OCI-M2 (cell line): ENCODE measurements around the gene VSIG4.

Experiments
- DNase-seq: peaks from one replicate; lab custom pipeline; 2025; ENCODE audit not compliant: unreplicated experiment; lab: John Stamatoyannopoulos, UW

Gene VSIG4

DNA sequence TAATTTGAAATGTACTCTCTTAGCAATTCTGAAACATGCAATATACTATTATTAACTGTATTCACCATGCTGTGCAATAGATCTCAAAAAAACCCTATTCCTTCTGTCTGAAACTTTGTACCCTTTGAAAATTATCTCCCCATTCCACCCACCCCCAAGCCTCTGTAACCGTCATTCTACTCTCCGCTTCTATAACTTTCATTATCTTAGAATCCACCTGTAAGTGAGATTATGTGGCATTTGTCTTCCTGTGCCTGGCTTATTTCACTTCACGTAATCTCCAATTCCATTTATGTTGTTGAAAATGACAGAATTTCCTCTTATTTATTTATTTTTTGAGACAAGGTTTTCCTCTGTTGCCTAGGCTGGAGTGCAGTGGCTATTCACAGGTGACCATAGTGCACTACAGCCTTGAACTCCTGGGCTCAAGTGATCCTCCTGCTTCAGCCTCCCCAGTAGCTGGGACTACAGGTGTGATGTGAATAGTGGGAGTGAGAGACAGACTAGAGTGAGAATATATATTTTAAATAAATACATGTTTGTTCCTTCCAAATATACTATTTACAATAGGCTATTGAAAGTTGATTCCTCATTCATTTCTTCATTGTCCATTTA lies 30.5 kb downstream of the VSIG4 start:
- no peak for DNase-seq

DNA sequence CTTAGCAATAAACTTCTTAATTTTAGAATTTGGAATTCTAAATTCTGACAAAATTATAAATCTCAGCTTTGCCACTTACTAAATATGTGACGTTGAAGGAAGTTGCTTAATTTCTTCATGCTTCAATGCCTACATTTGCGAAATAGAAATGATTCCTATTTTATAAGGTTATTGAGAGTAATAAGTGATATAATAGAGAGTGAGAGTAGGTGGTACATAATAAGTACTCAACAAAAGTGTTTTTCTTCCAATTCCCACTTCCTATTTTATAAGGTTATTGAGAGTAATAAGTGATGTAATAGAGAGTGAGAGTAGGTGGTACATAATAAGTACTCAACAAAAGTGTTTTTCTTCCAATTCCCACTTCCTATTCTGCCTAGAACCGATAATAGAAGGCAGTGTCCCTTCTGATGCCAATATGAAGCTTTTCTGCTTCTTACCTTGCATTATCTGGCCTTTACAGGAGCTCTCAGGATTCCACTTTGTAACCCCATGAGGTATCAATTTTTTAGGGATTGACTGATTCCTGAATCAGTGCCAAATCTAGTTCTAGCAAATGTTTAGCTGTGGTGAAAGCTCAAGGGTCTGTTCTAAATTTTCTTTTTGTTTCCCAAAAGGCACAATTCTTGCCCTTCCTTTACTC lies 31.4 kb downstream of the VSIG4 start:
- no peak for DNase-seq

DNA sequence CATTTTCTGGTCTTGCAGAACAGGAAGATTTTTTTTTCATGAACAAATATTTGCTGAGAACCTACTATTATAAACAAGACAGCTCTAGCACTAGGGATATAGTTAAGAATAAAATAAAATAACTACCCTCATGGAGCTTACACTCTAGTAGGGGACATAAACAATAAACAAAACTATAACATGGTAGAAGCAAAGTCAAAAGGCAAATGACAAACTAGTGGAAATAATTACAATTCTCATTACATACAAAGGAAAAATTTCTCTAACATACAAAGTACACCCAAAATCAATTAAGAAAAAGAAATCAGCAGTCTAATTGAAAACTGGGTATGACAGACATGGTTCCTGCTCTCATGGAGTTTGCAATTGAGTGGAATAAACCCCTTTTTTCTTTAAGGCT lies 32.0 kb downstream of the VSIG4 start:
- DNase-seq, result no peak

DNA sequence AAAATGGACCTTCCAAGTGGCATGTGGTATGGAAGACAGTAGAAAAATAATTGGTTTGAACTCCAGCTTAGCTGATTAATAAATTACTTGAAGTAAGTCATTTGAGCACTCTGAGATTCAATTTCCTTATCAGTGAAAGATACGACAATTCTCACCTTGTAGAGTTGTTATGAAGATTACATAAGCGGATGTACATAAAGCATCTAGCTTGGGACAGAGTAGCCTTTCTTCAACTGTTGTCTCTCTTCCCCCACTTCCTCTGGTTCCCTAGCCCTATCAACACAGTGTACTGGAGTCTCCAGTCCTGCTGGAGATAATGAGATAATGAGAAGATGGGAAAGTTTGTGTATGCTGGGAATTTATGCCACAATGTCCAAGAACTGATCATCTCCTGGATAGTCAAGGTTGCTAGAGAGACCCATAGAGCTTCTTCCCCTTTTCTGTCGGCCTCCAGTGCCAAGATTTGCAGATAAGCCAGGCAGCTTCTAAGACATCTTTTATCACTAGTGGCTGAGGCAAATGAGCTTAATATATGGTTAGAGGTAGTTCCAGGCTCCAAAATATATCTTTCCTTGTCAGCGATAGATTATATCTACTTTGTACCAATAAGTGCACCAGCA lies 33.9 kb downstream of the VSIG4 start:
- no peak for DNase-seq

DNA sequence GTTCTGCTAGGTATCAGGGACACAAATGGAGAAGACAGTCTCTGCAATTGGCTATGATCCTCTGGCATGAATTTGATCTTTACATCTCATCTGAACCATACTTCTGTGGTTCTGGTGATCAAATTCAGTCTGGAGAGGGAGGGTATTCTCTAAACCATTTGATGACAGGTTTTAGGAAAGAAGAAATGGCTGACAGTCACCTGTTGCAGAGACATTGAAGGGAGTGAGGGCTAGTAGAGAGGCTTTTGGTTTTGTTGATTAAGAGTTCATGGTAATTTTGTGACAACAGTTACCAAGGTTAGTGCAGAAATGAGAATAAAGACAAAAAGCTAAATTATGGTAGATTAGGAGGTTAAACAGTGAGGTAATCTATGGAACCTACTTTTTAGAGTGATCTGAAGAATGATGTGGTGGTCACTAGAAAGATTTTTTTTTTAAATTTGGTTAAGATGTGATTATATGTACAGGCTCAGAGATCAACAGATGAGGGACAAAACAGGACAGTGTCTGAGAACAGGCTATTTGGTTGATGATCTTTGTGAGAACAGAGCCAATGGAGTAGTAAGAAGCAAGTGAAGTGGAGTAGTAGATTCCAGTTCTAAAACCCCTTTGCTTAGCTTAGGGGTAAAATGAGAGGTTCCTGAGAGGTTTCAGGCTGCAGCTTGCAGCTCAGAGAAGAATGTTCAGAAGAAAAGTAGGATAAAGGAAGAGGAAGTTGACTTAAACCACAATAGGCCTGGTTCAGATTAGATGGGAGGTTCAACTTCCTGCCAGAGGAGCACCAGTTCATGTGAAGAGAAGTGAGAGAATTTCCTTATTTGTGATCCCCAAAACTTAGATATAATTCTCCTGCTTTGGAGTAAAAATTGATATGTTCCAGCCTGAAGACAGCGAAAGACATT lies 34.7 kb downstream of the VSIG4 start:
- DNase-seq, result no peak

DNA sequence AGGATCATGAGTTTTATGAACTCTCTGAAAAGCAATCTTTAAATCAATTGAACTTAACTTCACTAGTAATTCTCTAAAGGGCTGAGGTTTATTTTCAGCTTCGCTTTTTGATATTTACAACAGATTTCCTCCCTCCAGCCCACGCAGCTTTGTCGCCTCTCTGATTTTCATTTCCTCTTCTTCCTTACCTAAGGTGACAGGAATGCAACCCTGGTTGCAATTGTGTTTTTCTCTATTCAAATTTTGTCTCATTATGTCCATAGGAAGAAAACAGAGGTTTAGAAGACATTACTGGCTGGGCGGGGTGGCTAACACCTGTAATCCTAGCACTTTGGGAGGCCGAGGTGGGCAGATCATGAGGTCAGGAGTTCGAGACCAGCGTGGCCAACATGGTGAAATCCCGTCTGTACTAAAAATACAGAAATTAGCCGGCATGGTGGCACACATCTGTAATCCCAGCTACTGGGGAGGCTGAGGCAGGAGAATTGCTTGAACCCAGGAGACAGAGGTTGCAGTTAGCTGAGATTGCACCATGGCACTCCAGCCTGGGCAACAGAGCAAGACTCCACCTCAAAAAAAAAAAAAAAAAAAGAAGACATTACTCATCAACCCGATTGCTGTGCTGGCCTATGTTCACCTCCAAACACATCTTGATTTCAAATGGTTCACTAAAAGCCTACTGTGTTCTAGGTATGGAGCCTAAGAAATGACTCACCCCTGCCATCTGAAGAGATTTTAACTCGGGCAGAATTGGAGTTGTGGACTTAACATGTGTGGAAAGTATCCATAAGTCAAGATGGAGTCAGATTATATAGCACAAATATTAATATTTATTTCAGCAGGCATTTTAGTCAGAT lies 36.8 kb downstream of the VSIG4 start:
- no peak for DNase-seq

DNA sequence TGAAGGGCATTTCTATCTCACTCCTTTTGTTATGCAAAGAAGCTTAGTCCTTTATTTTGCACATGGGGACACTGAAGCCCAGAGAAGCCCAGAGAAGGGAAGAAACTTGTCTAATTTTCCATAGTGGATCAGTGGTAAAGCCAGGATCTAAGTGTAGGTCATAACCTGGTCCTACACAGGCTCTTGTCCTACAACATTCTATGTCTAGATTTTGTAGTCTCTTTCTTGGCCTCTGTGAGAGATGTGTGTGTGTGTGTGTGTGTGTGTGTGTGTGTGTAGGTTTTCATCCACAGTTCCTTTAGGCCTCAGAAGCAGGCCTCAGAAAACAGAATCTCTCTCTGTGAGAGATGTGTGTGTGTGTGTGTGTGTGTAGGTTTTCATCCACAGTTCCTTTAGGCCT lies 38.3 kb downstream of the VSIG4 start:
- no peak for DNase-seq

DNA sequence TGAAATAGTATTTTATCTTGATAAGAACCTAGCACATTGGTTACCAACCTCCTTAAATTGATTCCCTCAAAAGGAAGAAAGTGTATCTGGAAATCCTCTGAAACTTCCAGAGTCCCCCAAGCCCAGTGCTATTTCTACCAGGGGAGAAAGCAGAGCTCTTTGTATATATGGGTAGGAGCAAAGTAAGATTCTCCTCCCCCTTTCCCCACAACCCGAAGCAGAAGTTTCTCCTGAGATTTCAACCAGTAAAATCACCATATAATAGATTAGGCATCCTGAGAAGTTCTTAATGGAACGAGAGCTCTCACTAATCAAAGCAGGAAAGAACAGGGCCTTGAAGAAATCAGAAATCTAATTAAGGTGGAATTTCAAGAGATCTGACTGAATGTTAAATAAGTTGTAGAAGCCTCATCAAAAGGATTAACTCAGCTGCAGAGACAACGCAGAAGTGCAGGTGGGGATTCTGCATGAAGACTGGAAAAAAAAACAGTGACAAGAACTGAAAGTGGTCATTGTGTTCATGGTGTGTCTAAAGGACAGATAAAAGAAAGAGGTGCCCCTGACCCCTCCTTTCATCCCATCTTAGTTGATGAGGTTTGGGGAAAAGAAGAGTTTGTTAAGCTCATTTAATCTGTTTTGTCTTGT lies 39.1 kb downstream of the VSIG4 start:
- DNase-seq, result no peak

DNA sequence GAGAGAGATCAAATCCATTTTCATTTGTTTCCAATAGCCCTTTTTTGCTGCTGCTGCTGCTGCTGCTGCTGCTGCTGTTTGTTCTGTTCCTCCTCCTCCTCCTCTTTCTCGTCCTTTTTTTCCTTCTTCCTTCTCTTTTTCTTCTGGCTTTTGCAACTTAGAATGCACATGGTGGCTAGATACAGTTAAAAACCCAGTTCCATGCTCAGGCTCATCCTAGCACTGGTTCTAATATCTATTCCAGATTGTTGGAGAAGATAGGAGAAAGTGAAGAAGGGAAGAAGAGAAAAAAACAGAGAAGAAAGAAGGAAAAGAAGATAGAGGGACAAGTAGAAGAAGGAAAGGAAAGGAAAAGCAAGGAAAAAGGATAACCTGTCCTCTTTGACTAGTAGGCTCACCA lies 39.7 kb downstream of the VSIG4 start:
- no peak for DNase-seq

DNA sequence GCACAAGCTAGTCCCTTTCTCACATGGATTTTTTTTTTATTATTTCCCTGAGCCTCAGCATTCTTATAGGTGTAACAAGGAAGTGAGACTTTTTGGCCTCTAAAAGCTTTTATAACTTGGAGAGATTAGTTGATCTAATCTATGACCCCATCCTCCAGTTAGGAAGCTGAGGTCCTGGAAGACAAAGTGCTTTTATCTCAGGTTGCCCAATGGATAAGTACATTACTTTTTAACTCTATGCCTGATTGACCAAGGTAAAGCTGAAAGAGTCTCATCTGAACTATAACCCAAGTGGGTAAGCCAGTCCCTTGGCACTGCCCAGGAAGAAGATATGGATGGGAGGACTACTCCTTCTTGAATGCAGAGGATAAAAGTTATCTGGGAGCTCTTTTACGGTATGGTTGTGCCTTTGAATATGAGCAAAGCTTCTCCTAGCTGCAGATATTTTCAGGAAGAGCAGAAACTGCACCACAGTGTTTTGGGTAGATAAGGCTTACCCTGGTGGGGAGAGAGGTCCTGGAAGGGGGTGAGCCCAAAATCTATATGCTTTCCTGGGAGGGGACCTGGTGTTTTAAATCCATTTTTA lies 40.2 kb downstream of the VSIG4 start:
- DNase-seq, result peak; percentile 61

DNA sequence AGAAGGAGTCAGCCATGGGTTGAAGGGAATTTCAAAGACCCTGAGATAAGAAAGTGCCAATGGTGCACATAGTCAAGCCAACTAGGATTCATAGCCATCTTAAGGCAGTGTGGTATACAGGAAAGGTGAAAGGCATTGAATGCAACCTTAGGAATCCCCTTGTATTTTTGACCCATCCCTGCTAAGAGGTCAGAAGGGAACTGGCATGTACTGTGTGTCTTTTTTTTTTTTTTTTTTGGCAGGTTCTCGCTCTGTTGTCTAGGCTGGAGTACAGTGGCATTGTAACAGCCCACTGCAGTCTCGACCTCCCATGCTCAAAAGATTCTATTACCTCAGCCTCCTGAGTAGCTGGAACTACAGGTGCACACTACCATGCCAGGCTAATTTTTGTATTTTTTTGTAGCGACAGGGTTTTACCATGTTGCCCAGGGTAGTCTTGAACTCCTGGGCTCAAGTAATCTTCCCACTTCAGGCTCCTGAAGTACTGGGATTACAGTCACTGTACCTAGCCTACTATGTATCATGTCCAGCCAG lies 40.8 kb downstream of the VSIG4 start:
- no peak for DNase-seq

DNA sequence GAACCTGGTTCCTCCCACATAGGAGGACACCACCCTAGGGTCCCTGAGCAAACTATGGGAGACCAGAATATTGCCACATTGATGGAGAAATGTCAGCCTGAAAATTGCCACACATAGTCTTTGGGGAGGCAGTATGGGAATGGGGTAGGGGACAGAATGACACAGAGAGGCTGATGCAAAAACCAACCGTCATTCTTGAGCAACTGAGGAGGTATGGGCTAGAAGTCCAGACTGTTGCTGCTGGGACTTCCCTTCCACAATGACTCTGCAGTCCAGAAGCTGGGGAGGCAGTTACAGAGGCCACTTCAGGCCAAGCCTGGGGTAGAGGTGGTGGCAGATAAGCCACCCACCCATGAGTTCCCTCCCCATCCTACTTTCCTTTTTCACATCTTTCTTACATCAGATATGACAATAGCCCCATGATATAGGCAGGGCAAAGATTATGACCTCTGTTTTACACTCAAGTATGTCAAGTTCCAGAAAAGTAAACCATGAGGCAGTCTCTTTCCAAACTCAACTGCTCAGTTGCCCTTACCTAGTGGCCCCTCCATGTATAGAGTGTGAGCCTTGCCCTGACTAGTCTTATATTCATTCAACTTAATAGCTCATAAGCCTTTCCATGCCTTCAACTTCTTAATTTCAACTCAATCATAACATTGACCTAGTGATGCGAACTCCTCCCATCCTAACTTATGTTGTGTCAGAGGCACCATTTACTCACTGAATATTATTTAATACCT lies 41.7 kb downstream of the VSIG4 start:
- peak; percentile 88 for DNase-seq

DNA sequence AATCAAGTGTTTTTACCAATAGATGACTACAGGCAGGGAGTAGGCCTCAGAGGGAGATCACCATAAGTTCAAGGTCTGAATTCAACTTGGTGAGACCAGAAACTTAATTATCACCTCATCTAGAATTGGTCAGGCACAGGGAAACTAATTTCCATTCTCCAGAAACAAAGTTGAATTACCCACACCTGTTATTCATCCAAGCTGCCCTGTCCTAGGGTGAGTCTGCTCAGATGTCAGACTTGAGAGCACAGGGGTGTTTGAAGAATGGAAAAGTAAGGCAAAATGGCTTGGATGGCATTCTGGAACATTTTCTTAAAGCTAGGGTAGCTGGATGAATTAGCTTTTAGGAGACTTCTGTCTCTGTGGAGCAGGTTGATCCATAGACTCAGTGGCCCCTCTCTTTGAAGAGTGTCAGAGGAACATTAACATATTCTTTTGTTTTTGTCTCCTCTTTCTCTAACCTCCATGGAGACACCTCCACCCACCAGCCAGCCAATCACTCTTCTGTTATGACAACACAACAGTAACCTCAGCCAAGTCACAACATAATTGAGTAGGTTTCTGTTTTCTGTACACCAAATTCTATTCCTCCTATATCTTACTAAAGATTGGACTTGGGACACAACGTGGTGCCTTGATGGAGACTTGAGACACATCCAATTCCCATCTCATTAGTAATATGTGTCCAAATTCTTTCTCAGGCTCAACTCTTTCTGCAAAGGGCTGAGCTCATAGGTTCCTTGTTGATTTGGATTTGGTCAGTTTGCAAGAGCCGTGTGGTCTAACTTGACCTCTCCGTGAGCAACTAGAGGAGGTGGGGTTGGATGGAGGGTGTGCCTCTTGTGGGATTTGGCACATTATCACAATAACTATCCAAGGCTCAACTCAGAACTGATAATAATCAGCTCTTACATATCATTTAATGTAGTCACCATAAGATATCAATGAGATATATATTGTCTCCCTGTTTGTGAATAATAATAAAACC lies 45.1 kb downstream of the VSIG4 start:
- no peak for DNase-seq

DNA sequence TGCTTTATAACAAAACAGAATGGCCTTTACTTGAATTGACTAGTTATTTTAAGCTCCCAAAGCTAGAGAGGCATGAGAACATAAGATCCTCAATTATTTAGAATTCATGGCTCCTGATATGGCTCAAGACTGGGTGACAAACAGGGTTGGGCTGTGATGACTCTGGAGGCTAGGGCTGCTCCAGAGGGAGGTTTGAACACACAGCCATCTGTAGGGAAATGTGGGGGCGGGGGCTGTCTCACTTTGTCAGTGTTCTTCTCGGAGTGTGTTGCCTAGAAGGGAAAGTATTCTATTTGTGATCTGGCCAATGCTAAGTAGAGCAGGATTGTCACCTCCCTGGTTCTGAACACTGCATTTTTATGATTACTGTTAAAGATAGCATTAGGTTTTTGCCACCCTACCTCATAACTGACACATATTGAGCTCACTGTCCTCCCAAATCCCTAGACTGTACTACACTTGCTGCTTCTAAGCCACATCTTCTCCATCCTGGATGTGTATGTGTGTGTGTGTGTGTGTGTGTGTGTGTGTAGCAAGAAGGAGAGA lies 45.9 kb downstream of the VSIG4 start:
- no peak for DNase-seq

DNA sequence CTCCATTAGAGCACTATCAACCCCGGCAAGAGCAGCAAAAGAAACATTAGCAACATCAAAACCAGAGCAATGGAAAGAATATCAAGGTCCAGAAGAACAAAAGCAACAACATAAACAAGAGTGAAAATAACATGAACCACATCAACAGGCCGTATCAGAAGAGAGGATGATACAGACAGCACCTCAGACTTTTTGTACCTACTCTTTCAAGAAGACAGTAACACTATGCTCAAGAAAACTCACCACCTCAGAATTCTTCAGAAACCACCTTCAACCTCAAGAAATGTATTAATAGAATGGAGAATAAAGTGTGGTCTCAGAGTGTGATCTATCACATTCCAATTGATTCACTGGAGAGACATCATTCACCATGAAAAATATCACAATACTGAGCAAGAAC lies 46.5 kb downstream of the VSIG4 start:
- no peak for DNase-seq

DNA sequence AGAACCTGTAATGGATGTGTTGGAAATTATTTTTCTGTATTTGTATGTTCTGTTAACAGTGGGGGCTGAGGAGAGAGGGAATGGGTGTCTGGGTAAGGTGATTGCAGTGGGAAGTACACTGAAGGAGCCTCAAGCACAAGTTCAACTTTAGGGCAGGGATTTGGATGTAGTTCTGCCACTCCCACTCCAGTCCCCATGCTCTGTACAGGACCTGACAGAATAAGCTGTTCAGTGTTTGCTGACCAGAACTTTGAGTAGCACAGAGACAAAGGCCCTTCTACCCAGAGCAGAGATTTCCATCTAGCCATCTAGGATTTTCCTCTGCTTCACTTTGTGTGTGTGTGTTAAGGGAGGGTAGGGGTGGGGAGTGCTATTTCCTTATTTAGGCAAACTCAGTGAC lies 49.2 kb downstream of the VSIG4 start:
- DNase-seq, result no peak

DNA sequence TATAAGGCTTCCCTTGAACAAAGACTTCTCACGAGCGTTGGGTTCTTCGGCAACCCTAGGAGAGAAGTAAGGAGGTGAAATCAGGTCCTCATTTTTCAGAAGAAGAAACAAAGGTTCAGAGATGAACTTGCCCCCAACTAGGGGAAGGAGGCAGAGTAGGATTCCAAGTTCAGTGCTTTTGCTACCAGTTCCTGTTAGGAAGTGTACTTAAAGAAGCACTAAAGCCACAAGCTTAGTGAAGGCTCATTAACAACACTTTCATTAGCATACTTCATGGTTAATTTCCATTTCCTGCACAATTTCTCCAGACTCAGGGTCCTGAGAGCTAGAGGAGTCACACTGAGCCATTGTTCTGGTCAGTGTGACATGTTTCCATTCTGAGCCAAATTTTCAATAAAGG lies 52.1 kb downstream of the VSIG4 start:
- DNase-seq, result no peak
